Measurements from ENCODE around the gene TMEM141.

TMEM141 gene

GRCh38 chr9:136790640-136791515 is at the start of gene TMEM141:
TSS of gene TMEM141 (plus strand) at chr9:136791344. CDS start at chr9:136791371, 27 bp downstream.
- peak; percentile 100 for DNase-seq (ENCODE audit: low read depth)
- TF ChIP-seq CTCF (IDR thresholded peaks at IDR 0.05; ENCODE audit: insufficient read depth, low read depth, low read length, missing control alignments): no peak
- peak within 1 kb of the TSS; percentile 86 for H3K4me3 ChIP-seq (ENCODE audit: low read length)

- DNase-seq (ENCODE audit: low read depth): no peak
- H3K4me3 ChIP-seq (ENCODE audit: low read length): no peak overlapping the region
- TF ChIP-seq CTCF (IDR thresholded peaks at IDR 0.05; ENCODE audit: insufficient read depth, low read depth, low read length, missing control alignments): no peak
Observed at GRCh38 chr9:136741883-136742571, 49.1 kb upstream of the TMEM141 start.

DNA sequence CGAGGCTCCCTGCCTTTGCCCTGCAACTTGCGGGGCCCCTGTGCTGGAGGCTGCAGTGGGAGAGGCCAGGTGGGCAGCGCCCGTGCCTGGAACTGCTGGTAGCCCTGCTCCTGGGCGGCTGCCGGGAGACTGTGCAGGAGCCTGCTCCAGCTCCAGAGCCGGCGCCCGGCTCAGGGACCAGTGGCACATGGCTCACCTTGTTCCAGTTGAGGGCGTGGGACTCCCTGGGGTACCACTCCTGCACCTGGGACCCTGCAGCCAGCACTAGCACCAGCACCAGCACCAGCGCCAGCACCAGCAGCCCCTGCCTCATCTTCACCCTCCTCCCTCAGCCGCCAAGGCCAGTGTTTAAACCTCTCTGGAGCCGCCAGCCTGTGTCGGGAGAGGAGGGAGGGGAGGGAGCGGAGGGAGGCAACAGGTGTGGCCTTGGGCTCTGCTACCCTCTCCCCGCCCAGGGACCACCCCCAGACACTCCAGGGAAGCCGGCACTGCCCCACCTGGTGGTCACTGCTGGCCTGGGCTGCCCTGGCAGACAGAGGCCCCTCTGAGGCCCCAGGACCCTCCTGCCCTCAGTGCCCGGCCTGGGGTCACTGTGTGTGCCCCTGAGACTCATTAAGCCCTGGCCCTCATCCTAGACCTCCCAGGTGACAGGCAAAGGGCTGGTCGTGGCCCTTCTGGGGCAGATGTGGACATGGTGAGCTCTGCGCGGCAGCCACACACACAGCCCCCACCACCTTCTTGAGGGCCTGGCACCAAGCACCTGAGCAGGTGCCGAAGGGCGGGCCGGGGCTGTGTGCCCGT is 48.4 kb upstream of the TMEM141 start, which contains the start of gene LCN10:
Gene LCN10, minus strand, starts transcription at position 350 of the 801 bp plus-strand sequence. Its CDS starts 37 bp downstream, at position 313.
- no peak within 1 kb of the TSS for H3K4me3 ChIP-seq (ENCODE audit: low read length)
- no peak for TF ChIP-seq CTCF (IDR thresholded peaks at IDR 0.05; ENCODE audit: insufficient read depth, low read depth, low read length, missing control alignments)
- no peak for DNase-seq (ENCODE audit: low read depth)

GRCh38 chr9:136743639-136744211 is 47.4 kb upstream of the TMEM141 start:
- no peak overlapping the region for H3K4me3 ChIP-seq (ENCODE audit: low read length)
- no peak for DNase-seq (ENCODE audit: low read depth)
- no peak for TF ChIP-seq CTCF (IDR thresholded peaks at IDR 0.05; ENCODE audit: insufficient read depth, low read depth, low read length, missing control alignments)

DNA sequence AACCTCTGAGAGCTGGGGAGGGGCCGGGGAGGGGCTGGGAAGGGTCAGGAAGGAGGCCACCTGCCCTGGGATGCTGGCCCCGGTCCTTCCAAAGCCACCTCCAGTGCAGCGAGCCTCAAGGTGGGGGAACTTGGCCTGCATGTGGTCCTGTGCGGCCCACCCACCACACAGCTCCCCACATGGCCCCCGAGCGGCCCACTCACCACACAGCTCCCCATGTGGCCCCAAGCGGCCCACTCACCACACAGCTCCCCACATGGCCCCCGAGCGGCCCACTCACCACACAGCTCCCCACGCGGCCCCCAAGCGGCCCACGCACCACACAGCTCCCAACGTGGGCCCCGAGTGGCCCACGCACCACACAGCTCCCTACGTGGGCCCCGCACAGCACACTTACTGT is 46.4 kb upstream of the TMEM141 start:
- no peak for DNase-seq (ENCODE audit: low read depth)
- TF ChIP-seq CTCF (IDR thresholded peaks at IDR 0.05; ENCODE audit: insufficient read depth, low read depth, low read length, missing control alignments): no peak
- no peak overlapping the region for H3K4me3 ChIP-seq (ENCODE audit: low read length)

GRCh38 chr9:136745389-136746154 is 45.6 kb upstream of the TMEM141 start:
- no peak for TF ChIP-seq CTCF (IDR thresholded peaks at IDR 0.05; ENCODE audit: insufficient read depth, low read depth, low read length, missing control alignments)
- H3K4me3 ChIP-seq (ENCODE audit: low read length): no peak overlapping the region
- no peak for DNase-seq (ENCODE audit: low read depth)
